Hepatic stellate cell (primary cell): Measurements from ENCODE around the gene INTS13.
"Not testable (repeated sequence)": the region's sequence is repeated elsewhere in the genome, so short reads cannot be mapped to it uniquely, and the experiment has no call there.

Experiments used
- DNase-seq: peaks from one replicate; pipeline ENCODE4 v3.0.0; 2011; ENCODE audit warnings: low spot score

Gene INTS13

GRCh38 chr12:26935636-26936378 lies 2.0 kb downstream of the INTS13 start:
- no peak for DNase-seq

- no peak for DNase-seq
Observed at GRCh38 chr12:26929590-26929989, 8.2 kb downstream of the INTS13 start.

DNA sequence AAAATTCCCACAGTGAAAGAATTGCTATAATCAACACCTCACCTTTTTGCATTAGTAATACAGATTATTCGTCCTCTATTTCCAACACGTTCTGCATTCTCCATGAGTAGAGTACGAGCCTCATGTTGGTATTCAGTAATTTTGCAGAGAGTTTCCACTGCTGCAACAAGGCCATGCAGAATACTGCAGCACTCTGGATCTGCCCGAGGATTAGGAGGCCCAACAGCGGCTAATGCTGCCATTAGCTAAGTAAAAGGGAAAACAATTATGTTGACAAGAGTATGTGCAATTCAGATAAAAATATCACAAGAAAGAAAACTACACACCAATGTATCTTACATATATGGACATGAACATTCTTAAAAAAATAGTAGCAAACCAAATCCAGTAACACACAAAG lies 9.1 kb downstream of the INTS13 start:
- DNase-seq: no peak

- no peak for DNase-seq
Observed at GRCh38 chr12:26921886-26922285, 15.9 kb downstream of the INTS13 start.

- no peak for DNase-seq
Observed at GRCh38 chr12:26919216-26919555, 18.6 kb downstream of the INTS13 start.

DNA sequence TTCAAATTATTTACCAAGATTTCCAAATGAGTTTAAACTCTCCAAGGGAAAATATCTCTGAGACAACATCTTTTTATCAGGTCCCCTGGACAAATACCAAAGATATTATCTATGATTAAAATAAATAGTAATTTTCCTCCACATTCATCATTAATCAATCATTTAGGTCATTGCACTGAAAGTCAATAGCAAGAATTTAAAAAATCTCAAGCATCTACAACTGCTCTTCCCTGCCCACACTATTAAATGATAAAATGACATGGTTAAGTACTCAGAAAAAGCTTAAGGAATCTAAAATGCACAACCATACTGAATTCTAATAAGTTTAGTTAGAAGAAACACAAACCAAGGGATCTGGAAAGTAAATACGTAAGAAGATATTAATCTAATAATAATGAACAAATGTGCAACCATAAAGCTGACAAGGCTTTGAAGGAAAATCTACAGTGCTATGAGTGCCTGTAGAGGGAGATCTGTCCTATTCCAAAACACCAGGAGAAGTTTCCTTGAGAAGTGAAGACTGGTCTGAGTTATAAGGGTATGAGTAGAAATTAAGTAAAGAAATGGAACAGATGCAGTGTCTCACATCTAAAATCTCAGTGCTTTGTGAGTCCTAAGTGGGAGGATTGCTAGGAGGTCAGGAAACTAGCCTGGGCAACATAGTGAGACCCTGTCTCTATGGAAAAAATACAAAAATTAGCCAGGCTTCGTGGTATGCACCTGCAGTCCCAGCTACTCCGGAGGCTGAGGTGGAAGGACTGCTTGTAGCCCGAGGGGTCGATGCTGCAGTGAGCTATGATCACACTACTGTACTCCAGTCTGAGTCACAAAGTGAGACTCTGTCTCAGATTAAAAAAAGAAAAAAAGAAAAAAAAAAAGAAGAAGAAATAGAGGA lies 19.2 kb downstream of the INTS13 start:
- no peak for DNase-seq

DNA sequence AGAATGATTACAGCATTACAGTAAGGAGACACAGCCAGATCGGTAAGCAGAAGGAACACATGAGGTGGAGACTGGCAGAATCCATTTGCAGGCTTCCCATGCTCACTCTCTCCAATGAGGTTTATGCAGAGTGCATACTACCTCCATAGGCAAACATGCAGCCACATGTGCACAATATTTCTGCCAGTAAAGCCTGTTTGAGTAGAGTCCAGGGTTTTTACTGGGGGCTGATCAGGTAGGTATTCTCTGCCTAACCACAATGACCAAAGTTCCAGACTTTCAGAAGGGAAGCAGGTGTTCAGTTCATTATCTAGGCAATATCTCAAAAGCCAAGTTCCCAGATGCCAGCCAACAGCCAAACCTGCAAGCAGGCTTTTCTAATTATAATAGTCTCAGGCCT lies 31.1 kb downstream of the INTS13 start:
- no peak for DNase-seq

GRCh38 chr12:26906024-26906423 lies 31.8 kb downstream of the INTS13 start:
- no peak for DNase-seq

DNA sequence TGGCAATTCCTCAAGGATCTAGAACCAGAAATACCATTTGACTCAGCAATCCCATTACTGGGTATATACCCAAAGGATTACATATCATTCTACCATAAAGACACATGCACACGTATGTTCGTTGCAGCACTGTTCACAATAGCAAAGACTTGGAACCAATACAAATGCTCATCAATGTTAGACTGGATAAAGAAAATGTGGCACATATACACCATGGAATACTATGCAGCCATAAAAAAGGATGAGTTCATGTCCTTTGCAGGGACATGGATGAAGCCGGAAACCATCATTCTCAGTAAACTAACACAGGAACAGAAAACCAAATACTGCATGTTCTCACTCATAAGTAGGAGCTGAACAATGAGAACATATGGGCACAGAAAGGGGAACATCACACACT lies 34.4 kb downstream of the INTS13 start:
- not testable (repeated sequence) for DNase-seq

DNA sequence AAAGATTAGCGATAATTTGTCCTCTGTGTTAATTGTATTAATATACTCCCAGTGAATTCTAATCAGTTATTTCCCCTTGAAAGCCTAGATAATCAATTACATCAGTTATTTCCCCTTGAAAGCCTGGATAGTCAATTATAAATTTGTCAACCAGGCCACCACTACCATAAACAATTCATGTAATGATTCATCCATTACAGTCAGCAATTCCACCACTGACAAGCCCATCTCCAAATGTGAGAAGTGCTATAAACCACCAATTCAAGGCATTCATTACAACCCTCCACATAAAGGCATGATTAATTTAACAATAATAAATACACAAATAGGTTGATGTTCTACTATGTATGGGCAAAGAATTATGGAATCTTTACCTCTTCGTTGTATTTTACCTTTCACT lies 40.9 kb downstream of the INTS13 start:
- no peak for DNase-seq

DNA sequence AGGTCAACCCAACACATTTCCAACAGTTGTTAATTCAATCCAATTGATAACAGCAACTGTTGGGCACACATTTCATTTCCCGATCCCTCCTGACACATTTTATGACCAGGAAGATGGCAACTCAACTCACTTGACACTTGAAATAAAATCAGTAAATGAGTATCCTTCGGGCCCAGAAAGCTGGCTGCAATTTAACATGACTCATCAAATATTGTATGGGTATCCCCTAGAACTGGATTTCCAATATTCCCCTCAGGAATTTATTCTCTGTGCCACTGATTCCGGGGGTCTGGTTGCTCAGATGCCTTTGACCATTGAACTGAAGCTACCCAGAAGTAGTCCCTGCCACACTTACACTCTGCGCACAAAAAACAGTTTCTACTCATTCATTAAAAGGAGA lies 42.1 kb downstream of the INTS13 start:
- DNase-seq: no peak

DNA sequence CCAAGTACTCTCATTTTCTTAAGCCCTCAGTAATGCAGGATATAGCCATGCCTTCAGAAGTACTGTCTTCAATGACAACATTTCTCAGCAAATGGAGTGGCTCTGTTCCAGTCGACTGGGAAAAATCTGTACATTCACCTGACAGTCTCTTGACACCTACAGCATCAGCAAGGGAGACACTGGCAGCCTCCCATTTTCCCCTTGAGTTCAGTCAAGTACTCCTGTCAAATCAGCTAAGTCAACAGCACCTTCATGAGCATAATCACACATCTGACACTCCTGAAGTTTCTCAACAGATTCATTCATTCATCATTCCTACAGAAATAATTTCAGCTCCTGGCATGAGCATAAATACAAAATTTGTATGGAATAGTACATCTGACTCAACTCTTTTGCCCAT lies 46.1 kb downstream of the INTS13 start:
- no peak for DNase-seq

DNA sequence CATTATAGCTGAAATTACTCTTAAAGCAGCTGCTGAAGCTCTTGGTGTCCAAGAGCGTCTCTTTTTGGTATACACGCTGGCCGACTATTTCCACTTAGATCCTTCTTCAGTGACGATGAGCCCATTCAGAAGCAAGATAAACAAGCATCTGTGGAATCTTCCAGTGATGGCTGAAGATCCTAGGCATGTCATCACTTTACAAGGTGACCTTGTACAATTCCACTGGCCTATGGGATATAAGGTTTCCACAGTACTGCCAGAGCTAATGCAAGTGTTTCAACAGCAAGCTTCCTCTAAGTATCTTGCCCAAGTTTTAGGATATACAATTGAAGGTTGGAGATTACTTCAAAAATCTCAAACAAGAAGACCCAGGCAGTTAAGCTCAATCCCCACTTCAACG lies 47.0 kb downstream of the INTS13 start:
- DNase-seq: no peak

GRCh38 chr12:26884765-26885576 lies 52.8 kb downstream of the INTS13 start:
- DNase-seq: peak; percentile 69

- no peak for DNase-seq
Observed at GRCh38 chr12:26880625-26881024, 57.2 kb downstream of the INTS13 start.

- no peak for DNase-seq
Observed at GRCh38 chr12:26878661-26879119, 59.1 kb downstream of the INTS13 start.

DNA sequence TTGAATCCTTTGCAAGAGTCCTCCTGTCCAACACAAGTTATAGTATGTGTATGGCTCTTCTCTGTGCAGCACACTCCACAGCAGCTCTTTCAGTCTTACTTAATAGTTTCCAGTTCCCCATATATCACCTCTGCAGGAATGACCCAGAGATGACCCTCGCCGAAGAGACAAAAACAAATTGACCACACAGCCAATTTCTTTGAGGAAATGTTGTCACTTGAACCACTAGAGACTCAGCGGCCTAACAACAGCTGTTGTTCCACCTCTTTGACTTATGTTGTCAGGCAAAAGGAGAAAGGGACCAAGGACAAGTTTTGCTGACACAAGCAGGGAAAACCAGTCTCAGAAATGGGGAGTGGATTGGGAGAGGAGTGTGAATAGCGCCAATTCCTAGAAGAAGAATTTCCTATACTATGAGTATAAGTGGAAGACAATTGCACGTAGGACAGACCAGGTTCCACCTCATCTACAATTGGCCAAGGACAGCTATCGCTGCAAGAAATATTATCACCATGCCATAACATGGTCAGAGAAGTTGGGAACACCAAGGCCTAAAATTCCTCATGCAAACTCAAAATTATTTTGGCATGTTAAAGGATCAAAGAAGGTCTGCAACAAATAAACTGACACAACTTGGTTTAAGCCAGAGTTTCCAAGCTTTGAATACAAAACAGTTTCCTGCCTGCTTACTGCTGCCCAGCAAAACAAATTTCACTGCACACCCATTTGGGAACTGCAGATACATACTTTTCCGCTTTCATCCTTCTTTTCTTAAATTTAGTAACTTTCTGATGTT lies 63.1 kb downstream of the INTS13 start:
- DNase-seq: no peak

DNA sequence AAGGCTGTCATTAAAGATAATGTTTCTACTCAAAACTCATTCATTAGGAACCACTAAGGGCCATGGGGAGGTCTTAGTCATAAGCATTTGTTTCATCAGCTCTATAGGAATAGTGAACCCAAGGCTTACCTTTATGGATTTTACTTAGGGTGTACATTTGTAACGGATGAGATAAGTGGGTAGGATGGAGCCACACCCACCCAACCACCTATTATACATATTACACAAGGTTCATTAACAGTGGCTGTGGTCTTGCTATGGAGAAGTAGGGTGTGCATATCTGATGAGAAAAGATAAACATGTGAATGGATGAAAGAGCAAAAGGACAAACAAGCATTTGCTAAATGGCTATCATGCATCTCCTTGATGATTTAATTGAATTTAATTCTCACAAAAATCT lies 65.2 kb downstream of the INTS13 start:
- no peak for DNase-seq

DNA sequence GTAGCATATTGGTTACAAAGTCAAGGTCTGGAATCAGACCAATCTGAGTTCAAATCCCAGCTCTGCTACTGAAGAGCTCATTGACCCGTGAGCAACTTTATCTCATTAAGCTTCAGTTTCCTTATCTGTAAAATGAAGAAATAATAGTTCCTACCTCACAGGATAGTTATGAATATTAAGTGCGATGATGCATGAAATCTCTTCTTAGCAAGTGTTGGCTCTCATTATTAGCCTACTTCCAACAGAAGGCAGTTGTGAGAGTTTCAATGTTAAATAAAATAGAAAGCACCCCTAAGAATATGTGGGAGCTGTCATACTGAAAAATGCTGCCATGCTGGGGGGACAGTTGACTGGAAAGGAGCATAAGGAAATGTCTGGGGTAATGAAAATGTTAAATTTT lies 65.8 kb downstream of the INTS13 start:
- DNase-seq: no peak

GRCh38 chr12:26870491-26871419 lies 67.0 kb downstream of the INTS13 start:
- no peak for DNase-seq
